Pericardium fibroblast (primary cell): Measurements from ENCODE around the gene RAI1. TPM values are rescaled to one million over a fixed set of nuclear protein-coding genes. Genes with fewer than 3 reads are reported as not detected.

Experiments used
- total RNA-seq: library from RNA; depleted of rRNA; stranded (reverse); fragments of >200 nt; gene quantifications from 2 replicates; pipeline ENCODE4 v1.2.3, GENCODE V29; 2015

RAI1 gene, protein sequence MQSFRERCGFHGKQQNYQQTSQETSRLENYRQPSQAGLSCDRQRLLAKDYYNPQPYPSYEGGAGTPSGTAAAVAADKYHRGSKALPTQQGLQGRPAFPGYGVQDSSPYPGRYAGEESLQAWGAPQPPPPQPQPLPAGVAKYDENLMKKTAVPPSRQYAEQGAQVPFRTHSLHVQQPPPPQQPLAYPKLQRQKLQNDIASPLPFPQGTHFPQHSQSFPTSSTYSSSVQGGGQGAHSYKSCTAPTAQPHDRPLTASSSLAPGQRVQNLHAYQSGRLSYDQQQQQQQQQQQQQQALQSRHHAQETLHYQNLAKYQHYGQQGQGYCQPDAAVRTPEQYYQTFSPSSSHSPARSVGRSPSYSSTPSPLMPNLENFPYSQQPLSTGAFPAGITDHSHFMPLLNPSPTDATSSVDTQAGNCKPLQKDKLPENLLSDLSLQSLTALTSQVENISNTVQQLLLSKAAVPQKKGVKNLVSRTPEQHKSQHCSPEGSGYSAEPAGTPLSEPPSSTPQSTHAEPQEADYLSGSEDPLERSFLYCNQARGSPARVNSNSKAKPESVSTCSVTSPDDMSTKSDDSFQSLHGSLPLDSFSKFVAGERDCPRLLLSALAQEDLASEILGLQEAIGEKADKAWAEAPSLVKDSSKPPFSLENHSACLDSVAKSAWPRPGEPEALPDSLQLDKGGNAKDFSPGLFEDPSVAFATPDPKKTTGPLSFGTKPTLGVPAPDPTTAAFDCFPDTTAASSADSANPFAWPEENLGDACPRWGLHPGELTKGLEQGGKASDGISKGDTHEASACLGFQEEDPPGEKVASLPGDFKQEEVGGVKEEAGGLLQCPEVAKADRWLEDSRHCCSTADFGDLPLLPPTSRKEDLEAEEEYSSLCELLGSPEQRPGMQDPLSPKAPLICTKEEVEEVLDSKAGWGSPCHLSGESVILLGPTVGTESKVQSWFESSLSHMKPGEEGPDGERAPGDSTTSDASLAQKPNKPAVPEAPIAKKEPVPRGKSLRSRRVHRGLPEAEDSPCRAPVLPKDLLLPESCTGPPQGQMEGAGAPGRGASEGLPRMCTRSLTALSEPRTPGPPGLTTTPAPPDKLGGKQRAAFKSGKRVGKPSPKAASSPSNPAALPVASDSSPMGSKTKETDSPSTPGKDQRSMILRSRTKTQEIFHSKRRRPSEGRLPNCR (N-terminal part only)
- 11.0 and 19.6 TPM in 2 replicates for total RNA-seq

DNA sequence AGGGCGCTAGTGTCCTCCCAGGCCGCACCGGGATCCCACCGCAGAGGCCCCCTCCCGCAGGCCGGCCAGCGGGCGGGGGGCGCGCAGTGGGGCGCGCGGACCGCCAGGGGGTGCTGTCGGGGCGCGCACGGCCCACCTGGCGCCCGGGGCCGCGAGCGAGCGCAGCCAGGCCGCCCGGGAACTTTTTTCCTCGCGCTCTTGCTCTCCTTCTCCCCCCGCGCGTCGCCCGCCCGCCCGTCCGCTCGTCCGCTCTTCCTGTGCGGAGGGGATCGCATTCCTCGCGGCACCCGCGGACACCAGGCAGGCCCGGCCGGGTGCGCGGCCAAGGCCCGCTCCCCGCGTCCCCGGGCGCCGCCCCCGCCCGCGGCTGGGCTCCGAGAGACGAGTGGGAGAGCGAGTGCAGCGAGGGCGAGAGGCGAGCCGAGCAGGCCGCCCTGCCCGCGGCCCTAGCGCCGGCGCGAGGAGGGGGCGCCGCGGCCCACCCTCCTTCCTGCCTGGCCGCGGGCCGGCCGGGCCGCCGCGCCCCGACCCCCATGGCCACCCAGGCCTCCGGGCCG is at the start of gene RAI1:
Gene RAI1 (plus strand): TSS at position 272 of the 557 bp plus-strand sequence. CDS start 111,491 bp downstream, outside the sequence.

DNA sequence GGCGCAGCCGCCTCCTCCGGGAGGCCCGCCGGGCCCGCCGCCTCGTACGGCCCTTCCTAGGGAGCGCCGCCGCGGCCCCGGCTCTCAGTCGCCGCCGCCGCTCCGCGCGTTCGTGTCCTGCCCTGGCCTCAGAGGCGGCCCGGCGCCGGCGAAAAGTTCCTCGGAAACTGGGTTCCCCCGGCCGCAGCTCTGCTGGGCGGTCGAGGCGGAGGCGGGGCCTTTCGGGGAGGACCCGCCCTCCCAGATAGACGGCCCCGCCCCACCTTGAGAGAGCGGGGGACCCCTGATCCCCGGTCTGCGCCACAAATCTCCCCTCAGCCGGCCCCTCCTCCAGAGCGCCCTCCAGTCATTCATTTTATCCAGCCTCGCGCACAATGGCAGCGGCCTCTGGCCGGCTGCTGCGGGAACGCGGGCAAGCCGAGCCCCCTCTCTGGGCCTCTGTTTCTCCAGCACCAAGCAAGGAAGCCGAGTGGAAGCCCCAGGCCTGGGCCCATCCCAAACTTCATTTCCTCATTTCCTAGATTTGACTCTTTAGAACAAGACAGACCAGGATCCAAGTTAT is 155.6 kb downstream of the RAI1 start, which contains the start of gene SREBF1:
Gene SREBF1 (minus strand): TSS at position 169 of the 562 bp plus-strand sequence. CDS start 169 bp downstream, outside the sequence.

Other genes with a start within 250 kb of the RAI1 start
- 6.9 and 10.2 TPM in 2 replicates for gene MED9, start 204.5 kb upstream of the RAI1 start, total RNA-seq
- 2.0 and 8.1 TPM in 2 replicates for gene RASD1, start 185.1 kb upstream of the RAI1 start, total RNA-seq
- 35.0 and 37.5 TPM in 2 replicates for gene PEMT, start 89.8 kb upstream of the RAI1 start, total RNA-seq
- 81.2 and 124 TPM in 2 replicates for gene SREBF1, start 155.5 kb downstream of the RAI1 start, total RNA-seq